GM20000 (cell line): ENCODE measurements around the gene HIPK3.
A peak's percentile ranks its signal among the peaks of the same experiment; 100 is the strongest.

Experiments
- DNase-seq: peaks from one replicate; pipeline ENCODE4 v3.0.0; 2012; ENCODE audit warnings: low spot score
- TF ChIP-seq, protein P1 (sequence below): IDR thresholded peaks from 2 replicates; pipeline ENCODE4 v1.5.1; 2012; ENCODE audit warnings: mild to moderate bottlenecking, control low read depth; ENCODE audit errors: extremely low read depth, missing control alignments

HIPK3 gene

GRCh38 chr11:33389635-33390034, 132.5 kb downstream of the HIPK3 start:
- TF ChIP-seq, protein P1, sequence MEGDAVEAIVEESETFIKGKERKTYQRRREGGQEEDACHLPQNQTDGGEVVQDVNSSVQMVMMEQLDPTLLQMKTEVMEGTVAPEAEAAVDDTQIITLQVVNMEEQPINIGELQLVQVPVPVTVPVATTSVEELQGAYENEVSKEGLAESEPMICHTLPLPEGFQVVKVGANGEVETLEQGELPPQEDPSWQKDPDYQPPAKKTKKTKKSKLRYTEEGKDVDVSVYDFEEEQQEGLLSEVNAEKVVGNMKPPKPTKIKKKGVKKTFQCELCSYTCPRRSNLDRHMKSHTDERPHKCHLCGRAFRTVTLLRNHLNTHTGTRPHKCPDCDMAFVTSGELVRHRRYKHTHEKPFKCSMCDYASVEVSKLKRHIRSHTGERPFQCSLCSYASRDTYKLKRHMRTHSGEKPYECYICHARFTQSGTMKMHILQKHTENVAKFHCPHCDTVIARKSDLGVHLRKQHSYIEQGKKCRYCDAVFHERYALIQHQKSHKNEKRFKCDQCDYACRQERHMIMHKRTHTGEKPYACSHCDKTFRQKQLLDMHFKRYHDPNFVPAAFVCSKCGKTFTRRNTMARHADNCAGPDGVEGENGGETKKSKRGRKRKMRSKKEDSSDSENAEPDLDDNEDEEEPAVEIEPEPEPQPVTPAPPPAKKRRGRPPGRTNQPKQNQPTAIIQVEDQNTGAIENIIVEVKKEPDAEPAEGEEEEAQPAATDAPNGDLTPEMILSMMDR: no peak
- peak; percentile 58 for DNase-seq

DNA sequence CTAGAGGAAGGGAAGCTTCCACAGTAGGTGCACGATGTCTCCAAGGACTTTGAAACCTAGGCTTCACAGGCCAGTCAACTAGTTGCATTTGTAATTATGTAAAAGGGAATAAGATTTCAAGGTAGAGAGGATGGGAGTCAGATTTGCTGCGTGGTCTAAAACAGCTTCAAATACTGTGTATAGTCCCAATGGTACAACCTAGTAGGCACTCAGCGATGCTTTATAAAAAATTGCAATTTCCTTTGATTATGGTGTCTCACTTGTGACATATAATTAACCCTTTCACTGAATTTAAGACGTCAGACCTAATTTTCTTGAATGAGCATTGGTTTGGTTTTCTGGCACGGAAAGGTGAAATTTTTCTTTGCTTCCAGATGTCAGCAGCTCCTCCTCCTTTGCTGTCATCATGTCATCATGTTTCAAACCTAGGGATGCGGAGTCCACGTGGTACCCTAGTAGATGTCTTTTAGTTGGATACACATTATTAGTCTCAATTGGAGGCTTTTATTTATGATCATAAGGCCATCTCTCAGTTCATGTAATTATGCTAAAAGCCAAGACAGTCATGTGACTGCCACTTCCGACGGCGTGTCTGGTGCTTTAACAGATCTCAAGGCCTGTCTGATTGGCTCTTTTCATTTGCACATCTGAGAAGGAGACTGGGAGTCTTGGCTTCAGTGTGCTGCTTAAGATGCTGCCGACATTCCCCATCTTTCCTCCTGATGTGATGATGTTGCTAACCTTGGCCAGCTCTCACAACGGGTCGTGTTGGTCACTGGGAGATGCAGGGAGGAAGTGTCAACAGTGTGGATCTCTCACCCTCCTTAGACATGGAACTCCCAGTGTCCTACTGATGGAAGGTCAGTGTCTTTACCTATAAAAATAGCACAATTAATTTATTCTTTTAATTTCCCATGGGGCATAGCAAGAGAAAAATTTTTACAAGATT, 134.0 kb downstream of the HIPK3 start:
- DNase-seq: no peak
- TF ChIP-seq, protein P1: no peak

GRCh38 chr11:33391893-33392251, 134.7 kb downstream of the HIPK3 start:
- no peak for DNase-seq
- TF ChIP-seq, protein P1: no peak

- TF ChIP-seq, protein P1: no peak
- no peak for DNase-seq
These were observed 137.4 kb downstream of the HIPK3 start for GRCh38 chr11:33394431-33395109.

- DNase-seq: no peak
- TF ChIP-seq, protein P1: no peak
These were observed 139.2 kb downstream of the HIPK3 start for GRCh38 chr11:33396361-33396760.

- TF ChIP-seq, protein P1: no peak
- DNase-seq: no peak
These were observed 142.2 kb downstream of the HIPK3 start for GRCh38 chr11:33399421-33399820.

GRCh38 chr11:33402066-33402465, 144.9 kb downstream of the HIPK3 start:
- TF ChIP-seq, protein P1: no peak
- DNase-seq: no peak
